HUDEP-2 (cell line): ENCODE measurements around the gene JAKMIP2.
"Not testable (repeated sequence)": the region's sequence is repeated elsewhere in the genome, so short reads cannot be mapped to it uniquely, and the experiment has no call there.

ENCODE experiments used
- DNase-seq, 76 experiments: peaks; one replicate each; lab custom pipeline; 2025; ENCODE audit not compliant: unreplicated experiment in 76 of 76; lab: John Stamatoyannopoulos, UW

Gene JAKMIP2

GRCh38 chr5:147750065-147750464, 32.5 kb downstream of the JAKMIP2 start:
- DNase-seq, result no peak

- no peak for DNase-seq
Measured at GRCh38 chr5:147748590-147748989, 33.9 kb downstream of the JAKMIP2 start.

GRCh38 chr5:147746986-147747385, 35.5 kb downstream of the JAKMIP2 start:
- no peak for DNase-seq

- peak in 1 of 76 experiments; percentile 1 for DNase-seq
Measured at GRCh38 chr5:147743678-147744374, 38.7 kb downstream of the JAKMIP2 start.

GRCh38 chr5:147743012-147743411, 39.5 kb downstream of the JAKMIP2 start:
- no peak for DNase-seq

- no peak for DNase-seq
Measured at GRCh38 chr5:147742151-147742550, 40.4 kb downstream of the JAKMIP2 start.

- DNase-seq, result no peak
Measured at GRCh38 chr5:147740864-147741263, 41.7 kb downstream of the JAKMIP2 start.

GRCh38 chr5:147737921-147738320, 44.6 kb downstream of the JAKMIP2 start:
- DNase-seq, result no peak

GRCh38 chr5:147735621-147736125, 46.9 kb downstream of the JAKMIP2 start:
- DNase-seq, result no peak

GRCh38 chr5:147734894-147735293, 47.6 kb downstream of the JAKMIP2 start:
- no peak for DNase-seq

GRCh38 chr5:147733075-147733474, 49.5 kb downstream of the JAKMIP2 start:
- DNase-seq, result no peak

GRCh38 chr5:147732291-147732883, 50.1 kb downstream of the JAKMIP2 start:
- DNase-seq, result no peak

GRCh38 chr5:147731431-147732290, 50.9 kb downstream of the JAKMIP2 start:
- no peak for DNase-seq

- DNase-seq, result no peak
Measured at GRCh38 chr5:147727200-147727599, 55.3 kb downstream of the JAKMIP2 start.

- not testable (repeated sequence) for DNase-seq
Measured at GRCh38 chr5:147721191-147721960, 61.2 kb downstream of the JAKMIP2 start.

GRCh38 chr5:147713550-147714295, 68.8 kb downstream of the JAKMIP2 start:
- DNase-seq, result no peak

- DNase-seq, result no peak
Measured at GRCh38 chr5:147712598-147712997, 69.9 kb downstream of the JAKMIP2 start.

- DNase-seq, result no peak
Measured at GRCh38 chr5:147712019-147712418, 70.5 kb downstream of the JAKMIP2 start.

- DNase-seq, result no peak
Measured at GRCh38 chr5:147711019-147711418, 71.5 kb downstream of the JAKMIP2 start.

GRCh38 chr5:147708708-147709107, 73.8 kb downstream of the JAKMIP2 start:
- DNase-seq, result no peak
